ENCODE data around the gene DCTD. TPM values are rescaled to one million over a fixed set of nuclear protein-coding genes. Genes with fewer than 3 reads are reported as not detected.
A peak's percentile ranks its signal among the peaks of the same experiment; 100 is the strongest.

DCTD gene
- polyA plus RNA-seq, 1 experiment: 195 TPM

GRCh38 chr4:182932651-182933050 lies 15.5 kb upstream of the DCTD start:
- no peak for DNase-seq (ENCODE audit: low read depth, low spot score)
- CTCF ChIA-PET: no interaction called here
- H3K9me3 ChIP-seq (ENCODE audit: control insufficient read depth, insufficient read depth, low read length): no peaks in the 10 kb centered on the region
- TF ChIP-seq, protein P1, sequence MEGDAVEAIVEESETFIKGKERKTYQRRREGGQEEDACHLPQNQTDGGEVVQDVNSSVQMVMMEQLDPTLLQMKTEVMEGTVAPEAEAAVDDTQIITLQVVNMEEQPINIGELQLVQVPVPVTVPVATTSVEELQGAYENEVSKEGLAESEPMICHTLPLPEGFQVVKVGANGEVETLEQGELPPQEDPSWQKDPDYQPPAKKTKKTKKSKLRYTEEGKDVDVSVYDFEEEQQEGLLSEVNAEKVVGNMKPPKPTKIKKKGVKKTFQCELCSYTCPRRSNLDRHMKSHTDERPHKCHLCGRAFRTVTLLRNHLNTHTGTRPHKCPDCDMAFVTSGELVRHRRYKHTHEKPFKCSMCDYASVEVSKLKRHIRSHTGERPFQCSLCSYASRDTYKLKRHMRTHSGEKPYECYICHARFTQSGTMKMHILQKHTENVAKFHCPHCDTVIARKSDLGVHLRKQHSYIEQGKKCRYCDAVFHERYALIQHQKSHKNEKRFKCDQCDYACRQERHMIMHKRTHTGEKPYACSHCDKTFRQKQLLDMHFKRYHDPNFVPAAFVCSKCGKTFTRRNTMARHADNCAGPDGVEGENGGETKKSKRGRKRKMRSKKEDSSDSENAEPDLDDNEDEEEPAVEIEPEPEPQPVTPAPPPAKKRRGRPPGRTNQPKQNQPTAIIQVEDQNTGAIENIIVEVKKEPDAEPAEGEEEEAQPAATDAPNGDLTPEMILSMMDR (IDR thresholded peaks at IDR 0.05; ENCODE audit: low read depth, low read length): no peak
- POLR2A ChIA-PET: no interaction called here
- H3K4me3 ChIP-seq (ENCODE audit: low read depth, low read length): no peak overlapping the region
- H3K27me3 ChIP-seq (ENCODE audit: control insufficient read depth, insufficient read depth, low read length): no peaks in the 10 kb centered on the region
- no peak overlapping the region for H3K27ac ChIP-seq (ENCODE audit: low read depth, low read length)

DNA sequence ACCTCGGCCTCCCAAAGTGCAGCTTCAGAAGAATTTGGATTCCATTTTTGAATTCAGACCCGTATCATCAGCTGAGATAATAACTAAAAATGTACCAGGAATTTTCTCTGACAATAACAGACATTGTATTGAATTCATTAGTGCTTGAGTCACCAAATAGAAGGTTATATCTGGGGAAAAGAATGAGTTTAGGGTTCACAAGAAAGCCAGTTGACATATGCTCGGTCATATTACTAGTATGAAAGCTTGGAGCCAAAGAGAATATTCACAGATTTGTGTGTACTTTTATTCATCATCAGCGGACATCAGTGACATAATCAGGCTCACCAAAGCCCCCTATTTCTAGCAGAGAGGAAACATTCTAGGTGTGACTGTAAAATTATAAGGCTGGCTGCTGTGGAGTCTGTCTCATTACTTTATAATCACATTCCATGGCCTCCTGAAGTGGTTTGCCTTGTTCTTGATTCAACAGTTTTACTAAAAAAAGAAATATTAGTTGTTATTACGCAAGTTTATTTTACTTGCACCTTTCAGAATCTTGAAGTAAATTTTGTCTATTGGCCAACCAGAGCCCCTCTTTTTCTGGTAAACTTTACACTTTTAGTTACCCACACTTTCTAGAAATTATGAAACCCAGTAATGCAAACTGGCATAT lies 14.6 kb upstream of the DCTD start:
- POLR2A ChIA-PET: no interaction called here
- TF ChIP-seq, protein P1 (IDR thresholded peaks at IDR 0.05; ENCODE audit: low read depth, low read length): no peak

GRCh38 chr4:182930889-182931288 lies 13.7 kb upstream of the DCTD start:
- DNase-seq (ENCODE audit: low read depth, low spot score): no peak
- Histone ChIP-seq H3K27ac (ENCODE audit: low read depth, low read length) (peak overlapping the region; percentile 13), H3K9me3 (ENCODE audit: control insufficient read depth, insufficient read depth, low read length) (no peaks in the 10 kb centered on the region), H3K4me3 (ENCODE audit: low read depth, low read length) (no peak overlapping the region), H3K27me3 (ENCODE audit: control insufficient read depth, insufficient read depth, low read length) (no peaks in the 10 kb centered on the region)
- TF ChIP-seq, protein P1 (IDR thresholded peaks at IDR 0.05; ENCODE audit: low read depth, low read length): no peak
- ChIA-PET CTCF (interaction anchor here (1.1 to 2.3 kb wide), 3 partner anchors 7 to 332 kb away, joined by 9 to 16 read pairs (median 15); no protein-coding TSS in a partner anchor), POLR2A (no interaction called here)

More for the DNA sequence above, 14.6 kb upstream of the DCTD start:
- Histone ChIP-seq H3K27me3 (ENCODE audit: control insufficient read depth, insufficient read depth, low read length) (no peaks in the 10 kb centered on the region), H3K9me3 (ENCODE audit: control insufficient read depth, insufficient read depth, low read length) (no peaks in the 10 kb centered on the region), H3K27ac (ENCODE audit: low read depth, low read length) (peak overlapping the region; percentile 35), H3K4me3 (ENCODE audit: low read depth, low read length) (no peak overlapping the region)
- no peak for DNase-seq (ENCODE audit: low read depth, low spot score)
- CTCF ChIA-PET: no interaction called here

GRCh38 chr4:182929296-182929695 lies 12.1 kb upstream of the DCTD start:
- ChIA-PET CTCF (interaction anchor here (0.6 to 2.3 kb wide), 4 partner anchors 9 to 541 kb away, joined by 3 to 16 read pairs (median 10); no protein-coding TSS in a partner anchor), POLR2A (interaction anchor here (0.5 to 1.1 kb wide), 6 partner anchors 13 to 736 kb away, joined by 3 to 9 read pairs (median 4); partner anchors contain the start of genes DCTD and WWC2)
- Histone ChIP-seq H3K27ac (ENCODE audit: low read depth, low read length) (peak overlapping the region; percentile 93), H3K27me3 (ENCODE audit: control insufficient read depth, insufficient read depth, low read length) (no peaks in the 10 kb centered on the region), H3K4me3 (ENCODE audit: low read depth, low read length) (no peak overlapping the region), H3K9me3 (ENCODE audit: control insufficient read depth, insufficient read depth, low read length) (no peaks in the 10 kb centered on the region)
- peak; percentile 90 for DNase-seq (ENCODE audit: low read depth, low spot score)
- TF ChIP-seq, protein P1 (IDR thresholded peaks at IDR 0.05; ENCODE audit: low read depth, low read length): no peak

DNA sequence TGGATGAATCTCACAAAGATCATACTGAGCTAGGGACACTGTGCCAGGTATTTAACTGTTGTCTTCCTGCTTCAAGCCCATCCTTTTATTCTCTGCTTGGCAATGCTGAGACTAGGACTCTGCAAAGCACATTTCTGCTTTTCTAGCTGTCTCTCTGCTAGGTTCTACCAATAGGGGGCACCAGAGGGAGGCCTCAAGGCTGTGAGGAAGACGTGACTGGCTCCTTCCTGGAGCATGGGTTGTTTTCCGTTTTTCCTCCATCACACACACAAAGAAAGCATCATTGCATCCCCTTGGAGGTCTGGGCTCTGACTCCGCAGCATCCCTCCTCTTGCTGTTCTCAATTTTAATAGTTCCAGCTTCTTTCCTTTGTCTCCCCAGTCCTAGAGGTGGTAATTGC lies 10.9 kb upstream of the DCTD start:
- POLR2A ChIA-PET: no interaction called here
- CTCF ChIA-PET: interaction anchor here (1.0 to 1.8 kb wide), 2 partner anchors 10 to 334 kb away, joined by 4 to 7 read pairs; no protein-coding TSS in a partner anchor
- no peak overlapping the region for H3K4me3 ChIP-seq (ENCODE audit: low read depth, low read length)
- TF ChIP-seq, protein P1 (IDR thresholded peaks at IDR 0.05; ENCODE audit: low read depth, low read length): peak; percentile 22; the same call in 1 of the 2 replicates
- no peaks in the 10 kb centered on the region for H3K27me3 ChIP-seq (ENCODE audit: control insufficient read depth, insufficient read depth, low read length)
- no peaks in the 10 kb centered on the region for H3K9me3 ChIP-seq (ENCODE audit: control insufficient read depth, insufficient read depth, low read length)
- DNase-seq (ENCODE audit: low read depth, low spot score): no peak
- no peak overlapping the region for H3K27ac ChIP-seq (ENCODE audit: low read depth, low read length)

All from AG04450 (cell line).